Upper lobe of right lung (tissue), 1 donor: ENCODE measurements around the gene SLC37A2. TPM values are rescaled to one million over a fixed set of nuclear protein-coding genes. Genes with fewer than 3 reads are reported as not detected.
A peak's percentile ranks its signal among the peaks of the same experiment; 100 is the strongest.
"Not testable (repeated sequence)": the region's sequence is repeated elsewhere in the genome, so short reads cannot be mapped to it uniquely, and the experiment has no call there.

Source experiments
- ATAC-seq: fragments of 200-7000 bp; cut with Tn5 transposase; one replicate; pipeline ENCODE4 v1.9.1; 2020; ENCODE audit warnings: mild to moderate bottlenecking, moderate library complexity
- DNase-seq: peaks from one replicate; pipeline ENCODE4 v3.0.0-alpha.2; 2020
- H3K27ac ChIP-seq: fragments of 200-600 bp; one replicate; pipeline ENCODE4 v1.8.0; 2022
- H3K27me3 ChIP-seq: fragments of 200-600 bp; one replicate; pipeline ENCODE4 v1.8.0; 2022; ENCODE audit warnings: mild to moderate bottlenecking
- H3K36me3 ChIP-seq: fragments of 200-600 bp; one replicate; pipeline ENCODE4 v1.8.0; 2022
- H3K4me1 ChIP-seq: fragments of 200-600 bp; one replicate; pipeline ENCODE4 v1.8.0; 2022
- H3K4me3 ChIP-seq: fragments of 200-600 bp; one replicate; pipeline ENCODE4 v1.8.0; 2022; ENCODE audit warnings: mild to moderate bottlenecking
- H3K9me3 ChIP-seq: fragments of 200-600 bp; one replicate; pipeline ENCODE4 v1.8.0; 2022
- intact Hi-C: fragments of 100-400 bp; cut with DNase I; formaldehyde crosslinking; loops from one replicate; pipeline ENCODE4 v1.11.0; 2022
- long read RNA-seq: library from polyadenylated mRNA; unstranded; transcript quantifications from one replicate; pipeline ENCODE4 v2.0.0, GENCODE V29; 2021
- total RNA-seq: library from RNA; stranded (reverse); fragmentation: NEBNext Ultra II Directional; extraction: Animal tissue kit (Norgen Biotek cat#: 25700); gene quantifications from one replicate; pipeline ENCODE4 v1.2.1, GENCODE V29; 2021
- TF ChIP-seq, protein P1 (sequence below): fragments of 200-600 bp; IDR thresholded peaks from one replicate; pipeline ENCODE4 v1.8.0; 2022; ENCODE audit warnings: antibody characterized with exemption
- donor health status: DM: no; HTN: yes; CAD: no; lungs with severe emphysema.

The SLC37A2 gene
- total RNA-seq, result 25.1 TPM
- long read RNA-seq, transcript SLC37A2-203 (18 exons, 2,910 nt), result major isoform, 41 of 75 reads
- long read RNA-seq, partial matches to known transcripts, result 15 of 75 reads
- long read RNA-seq, other reads (novel, unspliced or antisense), result 19 of 75 reads

- H3K27ac ChIP-seq, result peak within 1 kb of the TSS; percentile 78
- intact Hi-C loops, result no loop called here
- peaks cover 14% of the 10 kb centered on the region for H3K27me3 ChIP-seq
- no peaks in the 10 kb centered on the region for H3K9me3 ChIP-seq
- no peaks in the 10 kb centered on the region for H3K36me3 ChIP-seq
- peaks cover 7% of the 10 kb centered on the region for H3K4me1 ChIP-seq
- peak within 1 kb of the TSS; percentile 70 for H3K4me3 ChIP-seq
- DNase-seq (peak; percentile 88), ATAC-seq (peak; percentile 95)
- TF ChIP-seq, protein P1, sequence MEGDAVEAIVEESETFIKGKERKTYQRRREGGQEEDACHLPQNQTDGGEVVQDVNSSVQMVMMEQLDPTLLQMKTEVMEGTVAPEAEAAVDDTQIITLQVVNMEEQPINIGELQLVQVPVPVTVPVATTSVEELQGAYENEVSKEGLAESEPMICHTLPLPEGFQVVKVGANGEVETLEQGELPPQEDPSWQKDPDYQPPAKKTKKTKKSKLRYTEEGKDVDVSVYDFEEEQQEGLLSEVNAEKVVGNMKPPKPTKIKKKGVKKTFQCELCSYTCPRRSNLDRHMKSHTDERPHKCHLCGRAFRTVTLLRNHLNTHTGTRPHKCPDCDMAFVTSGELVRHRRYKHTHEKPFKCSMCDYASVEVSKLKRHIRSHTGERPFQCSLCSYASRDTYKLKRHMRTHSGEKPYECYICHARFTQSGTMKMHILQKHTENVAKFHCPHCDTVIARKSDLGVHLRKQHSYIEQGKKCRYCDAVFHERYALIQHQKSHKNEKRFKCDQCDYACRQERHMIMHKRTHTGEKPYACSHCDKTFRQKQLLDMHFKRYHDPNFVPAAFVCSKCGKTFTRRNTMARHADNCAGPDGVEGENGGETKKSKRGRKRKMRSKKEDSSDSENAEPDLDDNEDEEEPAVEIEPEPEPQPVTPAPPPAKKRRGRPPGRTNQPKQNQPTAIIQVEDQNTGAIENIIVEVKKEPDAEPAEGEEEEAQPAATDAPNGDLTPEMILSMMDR, result peak; percentile 33
These were observed at the start of gene SLC37A2 for GRCh38 chr11:125062931-125063428. Gene SLC37A2 (plus strand): TSS chr11:125063305. CDS start chr11:125063368, 63 bp downstream.

DNA sequence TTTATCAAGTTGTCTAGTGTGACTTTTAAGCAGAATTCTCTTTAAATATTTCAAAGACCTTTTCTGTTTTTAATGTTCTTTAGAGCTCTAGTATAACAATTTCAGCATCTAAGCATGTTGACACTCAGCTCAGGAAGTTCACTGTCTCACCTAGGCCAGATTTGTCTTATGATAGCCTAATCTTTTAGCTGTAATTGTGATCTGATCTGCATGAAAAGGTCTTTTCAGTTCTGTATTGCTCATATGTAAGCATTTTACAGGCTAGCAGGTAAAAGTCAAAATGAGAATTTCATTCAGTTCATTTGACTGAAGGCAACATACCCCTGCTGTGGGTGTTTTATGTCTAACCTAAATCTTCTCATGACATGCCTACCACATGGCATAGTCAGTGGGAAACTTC is 46.7 kb upstream of the SLC37A2 start:
- no peak for DNase-seq
- no peaks in the 10 kb centered on the region for H3K4me1 ChIP-seq
- no peak overlapping the region for H3K4me3 ChIP-seq
- H3K27ac ChIP-seq, result no peak overlapping the region
- no peaks in the 10 kb centered on the region for H3K36me3 ChIP-seq
- TF ChIP-seq, protein P1, result no peak
- H3K9me3 ChIP-seq, result no peaks in the 10 kb centered on the region
- no peak for ATAC-seq
- intact Hi-C loops, result no loop called here
- no peaks in the 10 kb centered on the region for H3K27me3 ChIP-seq

DNA sequence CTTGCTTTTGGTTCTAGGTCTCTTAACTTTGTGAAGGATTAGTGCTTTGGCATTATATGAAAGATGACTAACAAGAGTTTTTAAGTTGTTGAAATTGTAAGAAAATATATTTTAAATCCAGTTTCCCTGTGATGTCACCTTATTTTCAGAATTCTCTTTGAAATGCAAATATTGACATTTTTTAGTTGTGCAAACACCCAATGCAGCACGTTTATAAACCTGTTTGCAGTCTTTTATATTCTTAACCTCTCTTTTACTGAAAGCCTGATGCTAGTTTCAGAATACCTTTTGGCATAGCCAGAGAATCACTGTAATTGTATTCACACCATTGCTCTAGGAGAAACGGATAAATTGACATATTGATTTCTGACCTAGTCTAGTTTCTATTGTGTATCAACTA is 42.8 kb upstream of the SLC37A2 start:
- TF ChIP-seq, protein P1, result no peak
- DNase-seq, result no peak
- H3K27me3 ChIP-seq, result no peaks in the 10 kb centered on the region
- ATAC-seq, result no peak
- no peak overlapping the region for H3K4me3 ChIP-seq
- no peaks in the 10 kb centered on the region for H3K9me3 ChIP-seq
- intact Hi-C loops, result no loop called here
- H3K36me3 ChIP-seq, result no peaks in the 10 kb centered on the region
- no peaks in the 10 kb centered on the region for H3K4me1 ChIP-seq
- H3K27ac ChIP-seq, result no peak overlapping the region

DNA sequence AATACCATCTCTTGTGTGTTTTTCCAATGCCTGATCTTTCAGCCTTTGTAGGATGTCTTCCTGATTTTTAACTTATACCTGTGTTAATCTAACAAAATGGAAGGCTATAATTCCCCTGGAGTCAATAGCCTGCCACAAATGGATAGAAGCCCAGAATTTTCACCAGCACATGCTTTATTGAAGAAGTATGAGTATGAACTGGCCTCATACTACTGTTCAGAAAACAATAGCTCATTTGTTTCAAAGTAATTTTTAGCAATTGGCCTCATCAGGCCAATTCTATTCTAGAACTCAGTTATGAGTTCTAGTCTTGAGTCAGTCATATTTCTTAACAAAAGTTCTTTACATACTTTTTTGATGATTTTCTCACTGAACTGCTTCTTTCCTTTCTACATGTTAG is 40.6 kb upstream of the SLC37A2 start:
- Histone ChIP-seq H3K4me3 (no peak overlapping the region), H3K27ac (no peak overlapping the region), H3K4me1 (no peaks in the 10 kb centered on the region), H3K36me3 (no peaks in the 10 kb centered on the region), H3K9me3 (no peaks in the 10 kb centered on the region), H3K27me3 (no peaks in the 10 kb centered on the region)
- DNase-seq, result no peak
- intact Hi-C loops, result no loop called here
- TF ChIP-seq, protein P1, result no peak
- no peak for ATAC-seq

- peaks cover 4% of the 10 kb centered on the region for H3K9me3 ChIP-seq
- no peaks in the 10 kb centered on the region for H3K27me3 ChIP-seq
- intact Hi-C loops, result no loop called here
- DNase-seq (no peak), ATAC-seq (no peak)
- no peak overlapping the region for H3K27ac ChIP-seq
- TF ChIP-seq, protein P1, result no peak
- no peaks in the 10 kb centered on the region for H3K36me3 ChIP-seq
- H3K4me3 ChIP-seq, result no peak overlapping the region
- no peaks in the 10 kb centered on the region for H3K4me1 ChIP-seq
These were observed 37.1 kb upstream of the SLC37A2 start for GRCh38 chr11:125025968-125026367.

GRCh38 chr11:125029431-125029830 is 33.7 kb upstream of the SLC37A2 start:
- DNase-seq, H3K27ac ChIP-seq, H3K36me3 ChIP-seq, ATAC-seq, H3K4me1 ChIP-seq, H3K27me3 ChIP-seq, intact Hi-C loops, H3K4me3 ChIP-seq, H3K9me3 ChIP-seq: not testable (repeated sequence)
